ENCODE results near the gene SLC29A4.

SLC29A4 gene

DNA sequence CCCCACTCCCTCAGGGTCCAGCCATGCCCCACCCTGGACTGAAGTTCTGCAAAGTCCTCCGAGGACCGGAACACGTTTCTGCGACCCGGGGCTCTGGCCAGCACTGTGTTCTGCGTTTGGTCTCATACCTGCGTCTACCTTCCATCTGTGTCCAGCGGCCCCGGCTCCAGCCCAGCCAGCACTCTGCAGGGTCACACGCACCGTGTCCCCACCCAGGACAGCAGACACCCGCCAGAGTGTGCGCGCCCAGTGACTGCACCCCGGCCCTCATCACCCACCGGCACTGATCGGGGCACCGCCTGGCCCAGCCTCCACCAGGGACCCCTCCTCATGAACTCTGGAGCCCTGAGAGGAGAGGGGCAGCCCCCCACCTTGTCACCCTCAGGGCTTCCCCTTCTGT, 20.3 kb downstream of the SLC29A4 start:
- no peaks in the 10 kb centered on the region for H3K9me3 ChIP-seq (ENCODE audit: control insufficient read depth, insufficient read depth, low read depth, low read length)
- TF ChIP-seq ZNF169 (tag by site-specific recombination; IDR thresholded peaks at IDR 0.05): no peak
- no peak for TF ChIP-seq ZBTB20 (tag by site-specific recombination; IDR thresholded peaks at IDR 0.05)
- TF ChIP-seq ZIC2 (tag by site-specific recombination; IDR thresholded peaks at IDR 0.05): no peak
- no peak for TF ChIP-seq EGR2 (tag by site-specific recombination; IDR thresholded peaks at IDR 0.05; ENCODE audit: low read depth)
- TF ChIP-seq ZNF610 (tag by site-specific recombination; IDR thresholded peaks at IDR 0.05; ENCODE audit: borderline replicate concordance): no peak
- TF ChIP-seq, protein P1, sequence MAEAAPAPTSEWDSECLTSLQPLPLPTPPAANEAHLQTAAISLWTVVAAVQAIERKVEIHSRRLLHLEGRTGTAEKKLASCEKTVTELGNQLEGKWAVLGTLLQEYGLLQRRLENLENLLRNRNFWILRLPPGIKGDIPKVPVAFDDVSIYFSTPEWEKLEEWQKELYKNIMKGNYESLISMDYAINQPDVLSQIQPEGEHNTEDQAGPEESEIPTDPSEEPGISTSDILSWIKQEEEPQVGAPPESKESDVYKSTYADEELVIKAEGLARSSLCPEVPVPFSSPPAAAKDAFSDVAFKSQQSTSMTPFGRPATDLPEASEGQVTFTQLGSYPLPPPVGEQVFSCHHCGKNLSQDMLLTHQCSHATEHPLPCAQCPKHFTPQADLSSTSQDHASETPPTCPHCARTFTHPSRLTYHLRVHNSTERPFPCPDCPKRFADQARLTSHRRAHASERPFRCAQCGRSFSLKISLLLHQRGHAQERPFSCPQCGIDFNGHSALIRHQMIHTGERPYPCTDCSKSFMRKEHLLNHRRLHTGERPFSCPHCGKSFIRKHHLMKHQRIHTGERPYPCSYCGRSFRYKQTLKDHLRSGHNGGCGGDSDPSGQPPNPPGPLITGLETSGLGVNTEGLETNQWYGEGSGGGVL (tag by site-specific recombination; IDR thresholded peaks at IDR 0.05): no peak
- no peak for TF ChIP-seq ZNF174 (tag by site-specific recombination; IDR thresholded peaks at IDR 0.05)
- TF ChIP-seq, protein P2, sequence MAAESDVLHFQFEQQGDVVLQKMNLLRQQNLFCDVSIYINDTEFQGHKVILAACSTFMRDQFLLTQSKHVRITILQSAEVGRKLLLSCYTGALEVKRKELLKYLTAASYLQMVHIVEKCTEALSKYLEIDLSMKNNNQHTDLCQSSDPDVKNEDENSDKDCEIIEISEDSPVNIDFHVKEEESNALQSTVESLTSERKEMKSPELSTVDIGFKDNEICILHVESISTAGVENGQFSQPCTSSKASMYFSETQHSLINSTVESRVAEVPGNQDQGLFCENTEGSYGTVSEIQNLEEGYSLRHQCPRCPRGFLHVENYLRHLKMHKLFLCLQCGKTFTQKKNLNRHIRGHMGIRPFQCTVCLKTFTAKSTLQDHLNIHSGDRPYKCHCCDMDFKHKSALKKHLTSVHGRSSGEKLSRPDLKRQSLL (tag by site-specific recombination; IDR thresholded peaks at IDR 0.05): no peak
- no peak for TF ChIP-seq ZNF2 (tag by site-specific recombination; IDR thresholded peaks at IDR 0.05)
- TF ChIP-seq, protein P3, sequence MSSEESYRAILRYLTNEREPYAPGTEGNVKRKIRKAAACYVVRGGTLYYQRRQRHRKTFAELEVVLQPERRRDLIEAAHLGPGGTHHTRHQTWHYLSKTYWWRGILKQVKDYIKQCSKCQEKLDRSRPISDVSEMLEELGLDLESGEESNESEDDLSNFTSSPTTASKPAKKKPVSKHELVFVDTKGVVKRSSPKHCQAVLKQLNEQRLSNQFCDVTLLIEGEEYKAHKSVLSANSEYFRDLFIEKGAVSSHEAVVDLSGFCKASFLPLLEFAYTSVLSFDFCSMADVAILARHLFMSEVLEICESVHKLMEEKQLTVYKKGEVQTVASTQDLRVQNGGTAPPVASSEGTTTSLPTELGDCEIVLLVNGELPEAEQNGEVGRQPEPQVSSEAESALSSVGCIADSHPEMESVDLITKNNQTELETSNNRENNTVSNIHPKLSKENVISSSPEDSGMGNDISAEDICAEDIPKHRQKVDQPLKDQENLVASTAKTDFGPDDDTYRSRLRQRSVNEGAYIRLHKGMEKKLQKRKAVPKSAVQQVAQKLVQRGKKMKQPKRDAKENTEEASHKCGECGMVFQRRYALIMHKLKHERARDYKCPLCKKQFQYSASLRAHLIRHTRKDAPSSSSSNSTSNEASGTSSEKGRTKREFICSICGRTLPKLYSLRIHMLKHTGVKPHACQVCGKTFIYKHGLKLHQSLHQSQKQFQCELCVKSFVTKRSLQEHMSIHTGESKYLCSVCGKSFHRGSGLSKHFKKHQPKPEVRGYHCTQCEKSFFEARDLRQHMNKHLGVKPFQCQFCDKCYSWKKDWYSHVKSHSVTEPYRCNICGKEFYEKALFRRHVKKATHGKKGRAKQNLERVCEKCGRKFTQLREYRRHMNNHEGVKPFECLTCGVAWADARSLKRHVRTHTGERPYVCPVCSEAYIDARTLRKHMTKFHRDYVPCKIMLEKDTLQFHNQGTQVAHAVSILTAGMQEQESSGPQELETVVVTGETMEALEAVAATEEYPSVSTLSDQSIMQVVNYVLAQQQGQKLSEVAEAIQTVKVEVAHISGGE (tag by site-specific recombination; conservative IDR thresholded peaks at IDR 0.05; ENCODE audit: low read depth): no peak
- TF ChIP-seq, protein P4, sequence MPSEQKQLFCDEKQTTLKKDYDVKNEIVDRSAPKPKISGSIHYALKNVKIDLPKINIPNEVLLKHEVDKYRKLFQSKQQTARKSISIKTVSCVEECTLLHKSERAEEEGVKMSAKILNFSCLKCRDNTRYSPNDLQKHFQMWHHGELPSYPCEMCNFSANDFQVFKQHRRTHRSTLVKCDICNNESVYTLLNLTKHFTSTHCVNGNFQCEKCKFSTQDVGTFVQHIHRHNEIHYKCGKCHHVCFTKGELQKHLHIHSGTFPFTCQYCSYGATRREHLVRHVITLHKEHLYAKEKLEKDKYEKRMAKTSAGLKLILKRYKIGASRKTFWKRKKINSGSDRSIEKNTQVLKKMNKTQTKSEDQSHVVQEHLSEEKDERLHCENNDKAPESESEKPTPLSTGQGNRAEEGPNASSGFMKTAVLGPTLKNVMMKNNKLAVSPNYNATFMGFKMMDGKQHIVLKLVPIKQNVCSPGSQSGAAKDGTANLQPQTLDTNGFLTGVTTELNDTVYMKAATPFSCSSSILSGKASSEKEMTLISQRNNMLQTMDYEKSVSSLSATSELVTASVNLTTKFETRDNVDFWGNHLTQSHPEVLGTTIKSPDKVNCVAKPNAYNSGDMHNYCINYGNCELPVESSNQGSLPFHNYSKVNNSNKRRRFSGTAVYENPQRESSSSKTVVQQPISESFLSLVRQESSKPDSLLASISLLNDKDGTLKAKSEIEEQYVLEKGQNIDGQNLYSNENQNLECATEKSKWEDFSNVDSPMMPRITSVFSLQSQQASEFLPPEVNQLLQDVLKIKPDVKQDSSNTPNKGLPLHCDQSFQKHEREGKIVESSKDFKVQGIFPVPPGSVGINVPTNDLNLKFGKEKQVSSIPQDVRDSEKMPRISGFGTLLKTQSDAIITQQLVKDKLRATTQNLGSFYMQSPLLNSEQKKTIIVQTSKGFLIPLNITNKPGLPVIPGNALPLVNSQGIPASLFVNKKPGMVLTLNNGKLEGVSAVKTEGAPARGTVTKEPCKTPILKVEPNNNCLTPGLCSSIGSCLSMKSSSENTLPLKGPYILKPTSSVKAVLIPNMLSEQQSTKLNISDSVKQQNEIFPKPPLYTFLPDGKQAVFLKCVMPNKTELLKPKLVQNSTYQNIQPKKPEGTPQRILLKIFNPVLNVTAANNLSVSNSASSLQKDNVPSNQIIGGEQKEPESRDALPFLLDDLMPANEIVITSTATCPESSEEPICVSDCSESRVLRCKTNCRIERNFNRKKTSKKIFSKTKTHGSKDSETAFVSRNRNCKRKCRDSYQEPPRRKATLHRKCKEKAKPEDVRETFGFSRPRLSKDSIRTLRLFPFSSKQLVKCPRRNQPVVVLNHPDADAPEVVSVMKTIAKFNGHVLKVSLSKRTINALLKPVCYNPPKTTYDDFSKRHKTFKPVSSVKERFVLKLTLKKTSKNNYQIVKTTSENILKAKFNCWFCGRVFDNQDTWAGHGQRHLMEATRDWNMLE (tag by site-specific recombination; conservative IDR thresholded peaks at IDR 0.05; ENCODE audit: low read depth): no peak
- no peak for TF ChIP-seq ZEB2 (tag by site-specific recombination; IDR thresholded peaks at IDR 0.05)
- TF ChIP-seq GLI4 (tag by site-specific recombination; IDR thresholded peaks at IDR 0.05): no peak
- TF ChIP-seq ZNF426 (tag by site-specific recombination; IDR thresholded peaks at IDR 0.05): no peak
- no peak for TF ChIP-seq KLF9 (tag by site-specific recombination; IDR thresholded peaks at IDR 0.05; ENCODE audit: low read depth)
- TF ChIP-seq, protein P5, sequence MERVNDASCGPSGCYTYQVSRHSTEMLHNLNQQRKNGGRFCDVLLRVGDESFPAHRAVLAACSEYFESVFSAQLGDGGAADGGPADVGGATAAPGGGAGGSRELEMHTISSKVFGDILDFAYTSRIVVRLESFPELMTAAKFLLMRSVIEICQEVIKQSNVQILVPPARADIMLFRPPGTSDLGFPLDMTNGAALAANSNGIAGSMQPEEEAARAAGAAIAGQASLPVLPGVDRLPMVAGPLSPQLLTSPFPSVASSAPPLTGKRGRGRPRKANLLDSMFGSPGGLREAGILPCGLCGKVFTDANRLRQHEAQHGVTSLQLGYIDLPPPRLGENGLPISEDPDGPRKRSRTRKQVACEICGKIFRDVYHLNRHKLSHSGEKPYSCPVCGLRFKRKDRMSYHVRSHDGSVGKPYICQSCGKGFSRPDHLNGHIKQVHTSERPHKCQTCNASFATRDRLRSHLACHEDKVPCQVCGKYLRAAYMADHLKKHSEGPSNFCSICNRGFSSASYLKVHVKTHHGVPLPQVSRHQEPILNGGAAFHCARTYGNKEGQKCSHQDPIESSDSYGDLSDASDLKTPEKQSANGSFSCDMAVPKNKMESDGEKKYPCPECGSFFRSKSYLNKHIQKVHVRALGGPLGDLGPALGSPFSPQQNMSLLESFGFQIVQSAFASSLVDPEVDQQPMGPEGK (tag by site-specific recombination; IDR thresholded peaks at IDR 0.05): no peak
- no peak for TF ChIP-seq HOXC10 (CRISPR knock-in tag; IDR thresholded peaks at IDR 0.05)
- TF ChIP-seq, protein P6, sequence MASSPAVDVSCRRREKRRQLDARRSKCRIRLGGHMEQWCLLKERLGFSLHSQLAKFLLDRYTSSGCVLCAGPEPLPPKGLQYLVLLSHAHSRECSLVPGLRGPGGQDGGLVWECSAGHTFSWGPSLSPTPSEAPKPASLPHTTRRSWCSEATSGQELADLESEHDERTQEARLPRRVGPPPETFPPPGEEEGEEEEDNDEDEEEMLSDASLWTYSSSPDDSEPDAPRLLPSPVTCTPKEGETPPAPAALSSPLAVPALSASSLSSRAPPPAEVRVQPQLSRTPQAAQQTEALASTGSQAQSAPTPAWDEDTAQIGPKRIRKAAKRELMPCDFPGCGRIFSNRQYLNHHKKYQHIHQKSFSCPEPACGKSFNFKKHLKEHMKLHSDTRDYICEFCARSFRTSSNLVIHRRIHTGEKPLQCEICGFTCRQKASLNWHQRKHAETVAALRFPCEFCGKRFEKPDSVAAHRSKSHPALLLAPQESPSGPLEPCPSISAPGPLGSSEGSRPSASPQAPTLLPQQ (tag by site-specific recombination; IDR thresholded peaks at IDR 0.05): no peak
- TF ChIP-seq ZNF214 (tag by site-specific recombination; IDR thresholded peaks at IDR 0.05; ENCODE audit: borderline replicate concordance): no peak
- no peak overlapping the region for H3K27ac ChIP-seq (ENCODE audit: extremely low read depth, low read depth, low read length)
- ChIA-PET POLR2A (no interaction called here), CTCF (no interaction called here)
- peaks cover 0 to 7% of the 10 kb centered on the region in 2 experiments; a peak in 2 of 3 replicates for H3K36me3 ChIP-seq (ENCODE audit: control insufficient read depth in 2 of 2, insufficient read depth in 1 of 2, low read length in 2 of 2)
- H3K4me3 ChIP-seq (ENCODE audit: low read depth, low read length): no peak overlapping the region
- no peaks in the 10 kb centered on the region for H3K4me1 ChIP-seq (ENCODE audit: control insufficient read depth, insufficient read depth, low read length)
